SK-N-SH (cell line): ENCODE results near the gene LY6G6C.

Source experiments
- RCOR1 ChIP-seq: fragments of 150-350 bp; IDR thresholded peaks from 2 replicates; pipeline ENCODE4 v1.6.1; 2017; ENCODE audit warnings: antibody characterized with exemption, low read length
- TAF1 ChIP-seq: IDR thresholded peaks from 2 replicates; pipeline ENCODE4 v1.6.1; 2012; ENCODE audit warnings: low read depth, mild to moderate bottlenecking, low read length, moderate library complexity, borderline replicate concordance

DNA sequence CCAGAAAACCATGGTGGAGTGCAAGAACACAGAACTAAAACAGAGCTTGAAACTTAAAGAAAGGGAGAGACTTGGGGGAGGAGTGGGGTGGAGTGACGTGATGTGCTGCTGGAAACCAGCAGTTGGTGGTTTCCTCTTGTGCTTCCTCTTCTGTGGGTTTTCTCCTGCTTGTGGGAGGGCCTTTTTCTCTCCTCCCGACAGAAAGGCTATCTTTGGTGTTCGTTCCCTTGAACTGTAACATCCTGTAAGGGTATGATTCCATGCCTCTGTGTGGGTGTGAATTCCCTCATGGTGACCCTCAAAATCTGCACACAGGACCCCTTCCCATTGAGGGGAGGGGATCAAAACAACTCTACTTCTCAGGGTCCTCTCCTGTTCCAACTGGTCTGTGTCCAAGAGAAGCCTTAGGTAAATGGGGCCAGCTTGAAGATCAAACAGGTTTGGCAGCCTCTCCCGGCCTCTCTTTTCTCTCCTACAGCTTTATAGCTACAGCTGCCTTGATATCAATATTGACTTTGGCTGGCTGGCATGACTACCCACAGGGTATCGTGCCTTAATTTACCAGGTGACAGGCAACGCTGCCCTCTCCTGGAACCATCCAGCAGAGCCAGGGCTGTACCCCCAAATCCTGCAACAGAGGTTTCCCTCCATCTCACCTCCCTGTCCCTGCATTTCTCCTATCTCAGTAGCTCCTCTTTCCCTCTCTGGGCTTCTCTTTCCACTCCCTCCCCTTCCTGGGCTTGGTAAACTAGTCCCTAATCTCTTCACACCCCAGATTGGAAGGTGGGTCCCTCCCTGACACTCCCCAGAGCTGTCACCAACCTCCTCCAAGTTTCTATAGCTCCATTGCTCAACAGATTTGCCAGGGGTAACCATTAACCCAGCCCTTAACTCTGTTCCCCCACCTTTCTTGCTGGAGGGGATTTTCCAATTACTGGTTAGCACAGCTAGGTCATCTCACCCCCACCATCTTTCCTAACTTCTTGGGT, 16.7 kb upstream of the LY6G6C start:
- 0 out of 2 replicates have a peak, but pooled peaks have one; percentile 5 for TF ChIP-seq TAF1
- no peak for TF ChIP-seq RCOR1
